Activated effector memory CD4-positive, alpha-beta T cell treated with Interleukin-2 at 50 U/mL for 16 hours (primary cell): ENCODE data around the gene EPHA2.

Source experiments
- DNase-seq: peaks from one replicate; pipeline ENCODE4 v3.0.0-alpha.2; 2020

EPHA2 gene

GRCh38 chr1:16149146-16149545 lies 6.7 kb downstream of the EPHA2 start:
- no peak for DNase-seq

- DNase-seq: no peak
These were observed 7.4 kb downstream of the EPHA2 start for GRCh38 chr1:16148329-16149092.

GRCh38 chr1:16147156-16147926 lies 8.5 kb downstream of the EPHA2 start:
- no peak for DNase-seq

GRCh38 chr1:16146279-16147155 lies 9.4 kb downstream of the EPHA2 start:
- DNase-seq: no peak

- no peak for DNase-seq
These were observed 10.1 kb downstream of the EPHA2 start for GRCh38 chr1:16145662-16146278.

GRCh38 chr1:16145030-16145661 lies 10.7 kb downstream of the EPHA2 start:
- DNase-seq: no peak

- no peak for DNase-seq
These were observed 11.4 kb downstream of the EPHA2 start for GRCh38 chr1:16144325-16145029.

GRCh38 chr1:16143566-16144324 lies 12.1 kb downstream of the EPHA2 start:
- no peak for DNase-seq

GRCh38 chr1:16143005-16143565 lies 12.8 kb downstream of the EPHA2 start:
- DNase-seq: no peak

- no peak for DNase-seq
These were observed 13.4 kb downstream of the EPHA2 start for GRCh38 chr1:16142383-16142995.

- DNase-seq: no peak
These were observed 14.1 kb downstream of the EPHA2 start for GRCh38 chr1:16141573-16142336.

GRCh38 chr1:16140068-16140596 lies 15.7 kb downstream of the EPHA2 start:
- no peak for DNase-seq

GRCh38 chr1:16139473-16139962 lies 16.4 kb downstream of the EPHA2 start:
- DNase-seq: no peak

GRCh38 chr1:16138772-16139221 lies 17.1 kb downstream of the EPHA2 start:
- no peak for DNase-seq

GRCh38 chr1:16137890-16138467 lies 17.9 kb downstream of the EPHA2 start:
- no peak for DNase-seq

- DNase-seq: no peak
These were observed 20.4 kb downstream of the EPHA2 start for GRCh38 chr1:16135501-16135900.

GRCh38 chr1:16134906-16135305 lies 21.0 kb downstream of the EPHA2 start:
- DNase-seq: no peak

GRCh38 chr1:16134066-16134801 lies 21.6 kb downstream of the EPHA2 start:
- no peak for DNase-seq
